IMR-90 (cell line): ENCODE measurements around the gene AMBRA1. TPM values are rescaled to one million over a fixed set of nuclear protein-coding genes. Genes with fewer than 3 reads are reported as not detected.

ENCODE experiments used
- ATAC-seq: fragments of 200-7000 bp; cut with Tn5 transposase; 2 replicates; pipeline ENCODE4 v1.9.1; 2020; ENCODE audit warnings: low read depth, mild to moderate bottlenecking, moderate library complexity
- BruUV-seq: library from RNA; stranded (reverse); fragments of 400-500 nt; replicated peaks from 2 replicates; lab custom pipeline; 2021; lab: Mats Ljungman, UMichigan
- CTCF ChIA-PET: fragments of 300-600 bp; formaldehyde crosslinking; extraction: SDS; loops from one replicate; lab custom pipeline; 2021; ENCODE audit warnings: antibody characterized with exemption; lab: Yijun Ruan, JAX
- POLR2A ChIA-PET: fragments of 300-600 bp; sonication (Branson Sonifier 250); formaldehyde crosslinking; loops from one replicate; lab custom pipeline; 2022; ENCODE audit warnings: antibody characterized with exemption; ENCODE audit not compliant: unreplicated experiment; lab: Charles Lee
- DNase-seq: peaks from one replicate; pipeline ENCODE4 v3.0.0; 2013
- H2AFZ ChIP-seq: replicated peaks from 2 replicates; pipeline ENCODE3; 2013; ENCODE audit warnings: low read length, mild to moderate bottlenecking; ENCODE audit not compliant: poor library complexity
- H2AK5ac ChIP-seq: 2 replicates; pipeline ENCODE4 v1.6.1; 2013; ENCODE audit warnings: low read depth, low read length, inconsistent platforms
- H2AK9ac ChIP-seq: replicated peaks from 2 replicates; pipeline ENCODE3; 2013; ENCODE audit warnings: mild to moderate bottlenecking, low read depth, low read length, moderate library complexity; ENCODE audit not compliant: poor library complexity
- H2BK120ac ChIP-seq: 2 replicates; pipeline ENCODE4 v1.6.1; 2013; ENCODE audit warnings: low read depth, low read length, inconsistent platforms
- H2BK15ac ChIP-seq: 3 replicates; pipeline ENCODE4 v1.6.1; 2013; ENCODE audit warnings: low read depth, low read length, inconsistent platforms
- H2BK20ac ChIP-seq: 2 replicates; pipeline ENCODE4 v1.6.1; 2013; ENCODE audit warnings: low read depth, mild to moderate bottlenecking, inconsistent platforms, low read length, moderate library complexity
- H2BK5ac ChIP-seq: 2 replicates; pipeline ENCODE4 v1.6.1; 2013; ENCODE audit warnings: mild to moderate bottlenecking, low read depth, low read length, inconsistent platforms; ENCODE audit not compliant: poor library complexity, severe bottlenecking
- H3K14ac ChIP-seq: replicated peaks from 2 replicates; pipeline ENCODE4 v1.6.1; 2013; ENCODE audit warnings: low read depth, low read length, inconsistent platforms
- H3K18ac ChIP-seq: 2 replicates; pipeline ENCODE4 v1.6.1; 2013; ENCODE audit warnings: low read depth, low read length, control low read depth
- H3K23ac ChIP-seq: 2 replicates; pipeline ENCODE4 v1.6.1; 2013; ENCODE audit warnings: low read depth, low read length, inconsistent platforms
- H3K27ac ChIP-seq: 2 replicates; pipeline ENCODE4 v1.5.1; 2013; ENCODE audit warnings: mild to moderate bottlenecking, control low read depth, low read length; ENCODE audit not compliant: insufficient read depth
- H3K27me3 ChIP-seq: 2 replicates; pipeline ENCODE4 v1.6.1; 2013; ENCODE audit warnings: low read length; ENCODE audit not compliant: control insufficient read depth, insufficient read depth
- H3K36me3 ChIP-seq: 2 replicates; pipeline ENCODE4 v1.6.1; 2013; ENCODE audit warnings: low read length, mixed read lengths; ENCODE audit not compliant: control insufficient read depth, insufficient read depth
- H3K4ac ChIP-seq: 2 replicates; pipeline ENCODE4 v1.6.1; 2013; ENCODE audit warnings: low read depth, low read length, inconsistent platforms
- H3K4me1 ChIP-seq: 2 replicates; pipeline ENCODE4 v1.6.1; 2013; ENCODE audit warnings: low read length, mixed read lengths; ENCODE audit not compliant: control insufficient read depth, insufficient read depth
- H3K4me2 ChIP-seq: 2 replicates; pipeline ENCODE4 v1.6.1; 2013; ENCODE audit warnings: low read depth, mild to moderate bottlenecking, control low read depth, low read length, moderate library complexity
- H3K4me3 ChIP-seq: 2 replicates; pipeline ENCODE4 v1.5.1; 2013; ENCODE audit warnings: low read depth, mild to moderate bottlenecking, control low read depth, low read length, moderate library complexity; ENCODE audit not compliant: insufficient read depth
- H3K56ac ChIP-seq: 2 replicates; pipeline ENCODE4 v1.6.1; 2013; ENCODE audit warnings: low read length, inconsistent platforms; ENCODE audit not compliant: insufficient read depth; ENCODE audit errors: extremely low read depth
- H3K79me1 ChIP-seq, 2 experiments: 2 replicates each; pipeline ENCODE4 v1.6.1; 2013; ENCODE audit warnings: low read length in 2 of 2, inconsistent platforms in 1 of 2, low read depth in 1 of 2
- H3K9ac ChIP-seq: 2 replicates; pipeline ENCODE4 v1.6.1; 2013; ENCODE audit warnings: low read depth, low read length, control low read depth
- H3K9me1 ChIP-seq: 2 replicates; pipeline ENCODE4 v1.6.1; 2013; ENCODE audit warnings: low read length, inconsistent platforms; ENCODE audit not compliant: insufficient read depth
- H3K9me3 ChIP-seq: 2 replicates; pipeline ENCODE4 v1.6.1; 2013; ENCODE audit warnings: low read length; ENCODE audit not compliant: control insufficient read depth, insufficient read depth
- H4K20me1 ChIP-seq: 2 replicates; pipeline ENCODE4 v1.6.1; 2013; ENCODE audit warnings: low read length, inconsistent platforms; ENCODE audit not compliant: insufficient read depth
- H4K5ac ChIP-seq: 2 replicates; pipeline ENCODE4 v1.6.1; 2013; ENCODE audit warnings: mild to moderate bottlenecking, low read depth, low read length, control low read depth
- H4K8ac ChIP-seq, 2 experiments: 2 replicates each; pipeline ENCODE4 v1.6.1; 2013; ENCODE audit warnings: low read depth in 2 of 2, low read length in 2 of 2, control low read depth in 1 of 2, inconsistent platforms in 1 of 2
- H4K91ac ChIP-seq: 2 replicates; pipeline ENCODE4 v1.6.1; 2013; ENCODE audit warnings: low read depth, low read length, inconsistent platforms; ENCODE audit not compliant: insufficient read depth
- CEBPB ChIP-seq: IDR thresholded peaks from 2 replicates; pipeline ENCODE4 v1.6.1; 2012; ENCODE audit warnings: low read depth, low read length, improper control_type of control experiment
- CHD1 ChIP-seq: IDR thresholded peaks from 2 replicates; pipeline ENCODE4 v1.6.1; 2012; ENCODE audit warnings: low read depth, low read length, improper control_type of control experiment
- CTCF ChIP-seq: conservative IDR thresholded peaks from 2 replicates; pipeline ENCODE4 v1.5.1; 2012; ENCODE audit warnings: mild to moderate bottlenecking, low read depth, low read length, improper control_type of control experiment
- FOS ChIP-seq: fragments of 150-350 bp; IDR thresholded peaks from 2 replicates; pipeline ENCODE4 v1.6.1; 2016; ENCODE audit warnings: low read depth, low read length
- MAZ ChIP-seq: IDR thresholded peaks from 2 replicates; pipeline ENCODE4 v1.6.1; 2012; ENCODE audit warnings: low read depth, mild to moderate bottlenecking, low read length, improper control_type of control experiment, moderate library complexity, borderline replicate concordance
- NFE2L2 ChIP-seq: fragments of 150-350 bp; IDR thresholded peaks from 2 replicates; pipeline ENCODE4 v1.6.1; 2016; ENCODE audit warnings: low read depth, mild to moderate bottlenecking, low read length
- POLR2A ChIP-seq: IDR thresholded peaks from 2 replicates; pipeline ENCODE4 v1.6.1; 2012; ENCODE audit warnings: mild to moderate bottlenecking, low read depth, low read length
- RCOR1 ChIP-seq: IDR thresholded peaks from 2 replicates; pipeline ENCODE4 v1.6.1; 2012; ENCODE audit warnings: mild to moderate bottlenecking, low read length, improper control_type of control experiment; ENCODE audit not compliant: insufficient replicate concordance
- RFX5 ChIP-seq: IDR thresholded peaks from 2 replicates; pipeline ENCODE4 v1.8.0; 2012; ENCODE audit warnings: low read depth, mild to moderate bottlenecking, low read length, moderate library complexity
- SMC3 ChIP-seq: fragments of 150-350 bp; IDR thresholded peaks from 2 replicates; pipeline ENCODE4 v1.6.1; 2016; ENCODE audit warnings: low read depth, mild to moderate bottlenecking, antibody characterized with exemption, low read length, moderate library complexity
- WGBS, 2 experiments: methylation state at CpG; one replicate each; pipeline versions ENCODE4 v1.1.5 to v1.1.7; 2013; ENCODE audit warnings: missing lambda C conversion rate in 2 of 2; ENCODE audit not compliant: insufficient read length in 1 of 2; ENCODE audit errors: extremely low coverage in 2 of 2; 5-methylcytosine and 5-hydroxymethylcytosine counted together
- dilution Hi-C: fragments of 300-500 bp; cut with HindIII; formaldehyde crosslinking; loops from one replicate; pipeline ENCODE4 v1.14.3; 2018; ENCODE audit warnings: low sequenced_read_pairs; ENCODE audit not compliant: unreplicated experiment
- in situ Hi-C: fragments of 300-500 bp; cut with MboI; formaldehyde crosslinking; loops from 3 replicates; pipeline ENCODE4 v1.14.3; 2019; ENCODE audit warnings: low sequenced_read_pairs, inconsistent platforms, mixed read lengths
- intact Hi-C: fragments of 100-400 bp; cut with micrococcal nuclease; formaldehyde crosslinking; loops from 2 replicates; pipeline ENCODE4 v1.10.0; 2022
- polyA plus RNA-seq, 3 experiments: library from polyadenylated mRNA; depleted of rRNA; stranded (reverse); fragments of >200 nt; gene quantifications; 2 replicates each; pipeline ENCODE4 v1.2.3, GENCODE V29; 2012; ENCODE audit warnings: low replicate concordance in 1 of 3
- total RNA-seq: library from RNA; depleted of rRNA; stranded (reverse); fragments of >200 nt; gene quantifications from 2 replicates; pipeline ENCODE4 v1.2.3, GENCODE V29; 2012

The AMBRA1 gene
- total and polyA plus RNA-seq, 2 of the 4 experiments (the other 2 are of a cell fraction): 9.4 to 18.3 TPM

- no peak overlapping the region for H2AK9ac ChIP-seq
- dilution Hi-C loops (no loop called here), in situ Hi-C loops (no loop called here), intact Hi-C loops (no loop called here)
- peak overlapping the region; percentile 9 for H2BK5ac ChIP-seq
- no peak overlapping the region for H2AFZ ChIP-seq
- H2AK5ac ChIP-seq: no peak overlapping the region
- H3K4ac ChIP-seq: 0 out of 2 replicates have a peak overlapping the region, but pooled peaks have one; percentile 34
- no peak overlapping the region for H3K56ac ChIP-seq
- H4K20me1 ChIP-seq: peaks cover 16% of the 10 kb centered on the region
- no peak overlapping the region for H3K4me2 ChIP-seq
- no peaks in the 10 kb centered on the region for H3K36me3 ChIP-seq
- H3K9me1 ChIP-seq: peaks cover 8% of the 10 kb centered on the region
- H3K27me3 ChIP-seq: no peaks in the 10 kb centered on the region
- peaks cover 30% of the 10 kb centered on the region for H3K4me1 ChIP-seq
- no peak overlapping the region for H2BK15ac ChIP-seq
- no peak overlapping the region for H4K5ac ChIP-seq
- TF ChIP-seq MAZ: no peak
- no peak for TF ChIP-seq CEBPB
- no peak for TF ChIP-seq CTCF
- no peak for TF ChIP-seq RFX5
- TF ChIP-seq CHD1: no peak
- no peak for TF ChIP-seq FOS
- TF ChIP-seq POLR2A: no peak
- no peak for TF ChIP-seq RCOR1
- TF ChIP-seq NFE2L2: no peak
- TF ChIP-seq SMC3: no peak
- no peak overlapping the region for H2BK20ac ChIP-seq
- CTCF ChIA-PET: no interaction called here
- WGBS, 2 experiments: 86% methylated on average over 8 of the region's 11 CpGs; no CpG with 5 or more reads in 1 of the 2 experiments
- peaks cover 40 to 72% of the 10 kb centered on the region in 2 experiments for H3K79me1 ChIP-seq
- POLR2A ChIA-PET: no interaction called here
- no peaks in the 10 kb centered on the region for H3K9me3 ChIP-seq
- no peak for ATAC-seq
- no peak overlapping the region; the same call in 1 of the 2 replicates for H4K91ac ChIP-seq
- no peak overlapping the region for H3K23ac ChIP-seq
- no peak overlapping the region for H3K4me3 ChIP-seq
- no peak overlapping the region for H3K9ac ChIP-seq
- H3K18ac ChIP-seq: no peak overlapping the region
- DNase-seq: no peak
- no peak overlapping the region for H4K8ac ChIP-seq
- no peak overlapping the region for H3K14ac ChIP-seq
- BruUV-seq: no TSS peak
- no peak overlapping the region for H2BK120ac ChIP-seq
- H3K27ac ChIP-seq: no peak overlapping the region
Measured at GRCh38 chr11:46357483-46357936, 236.3 kb downstream of the AMBRA1 start.
